GM21447 (cell line): Measurements from ENCODE around the gene PHYKPL.
"Not testable (repeated sequence)": the region's sequence is repeated elsewhere in the genome, so short reads cannot be mapped to it uniquely, and the experiment has no call there.

Experiments used
- ATAC-seq: cut with Tn5 transposase; IDR thresholded peaks from one replicate; pipeline ENCODE4 v1.9.1; 2021; ENCODE audit not compliant: unreplicated experiment

The PHYKPL gene

DNA sequence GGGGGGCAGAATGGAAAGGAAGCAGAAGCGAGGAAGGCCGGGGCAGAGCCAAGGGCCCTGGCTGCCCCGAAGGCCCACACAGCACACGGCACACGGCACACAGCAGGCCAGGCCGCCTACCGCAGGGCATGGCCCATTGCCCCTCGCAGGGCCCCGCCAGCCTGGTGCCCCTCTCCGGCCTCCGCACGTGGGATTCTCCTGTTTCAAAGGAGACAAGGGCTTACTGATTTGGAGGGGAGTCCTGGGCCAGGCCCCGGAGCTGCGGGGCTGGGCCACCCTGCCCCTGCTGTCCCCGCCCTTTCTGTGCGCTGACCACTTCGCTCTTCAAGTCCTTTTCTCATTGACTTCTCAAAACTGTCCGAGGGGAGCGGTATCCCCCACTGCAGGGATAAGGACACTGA lies 7.7 kb upstream of the PHYKPL start:
- ATAC-seq = no peak

GRCh38 chr5:178239626-178240301 lies 7.2 kb upstream of the PHYKPL start:
- ATAC-seq = not testable (repeated sequence)

DNA sequence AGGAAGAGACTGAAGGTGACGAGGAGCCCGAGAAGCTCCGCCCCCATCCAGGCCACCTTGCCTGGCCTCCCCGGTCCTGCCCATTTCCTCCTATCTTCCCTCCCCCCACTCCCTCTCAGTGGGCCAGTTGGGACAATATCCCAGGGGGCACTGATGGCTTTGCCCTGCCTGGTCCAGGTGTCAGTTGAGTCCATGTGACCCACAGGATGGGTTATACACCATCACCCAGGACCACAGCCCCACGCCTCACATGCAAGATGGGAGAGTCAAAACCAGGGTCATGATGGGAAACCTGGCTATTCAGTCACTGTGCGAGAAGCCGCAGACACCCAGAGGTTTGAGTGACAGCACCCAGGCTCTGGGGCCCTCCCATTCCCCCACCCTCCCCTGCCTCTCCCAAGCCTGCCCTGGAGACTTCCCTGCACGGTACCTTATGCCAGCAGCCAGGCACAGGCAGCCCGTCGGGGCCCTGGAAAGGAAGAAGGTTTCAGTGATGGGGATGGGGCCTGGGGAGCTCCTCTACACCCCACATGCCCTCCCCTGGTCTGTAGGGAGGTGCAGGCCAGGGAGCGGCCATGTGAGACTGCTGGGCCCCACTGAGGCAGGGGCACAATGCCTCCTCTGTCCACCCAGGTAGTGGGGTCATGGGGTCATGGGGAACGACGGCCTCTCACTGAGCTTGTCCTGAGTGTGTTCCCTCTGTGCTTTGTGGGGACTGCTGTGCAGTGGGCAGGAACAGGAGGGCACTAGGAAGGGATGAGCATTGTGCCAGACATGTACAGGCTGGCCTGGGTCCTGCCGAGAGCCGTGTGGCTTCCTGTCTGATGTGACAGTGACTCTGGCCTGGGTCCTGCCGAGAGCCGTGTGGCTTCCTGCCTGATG lies 6.3 kb upstream of the PHYKPL start:
- ATAC-seq = no peak

GRCh38 chr5:178238313-178238635 lies 5.7 kb upstream of the PHYKPL start:
- no peak for ATAC-seq

DNA sequence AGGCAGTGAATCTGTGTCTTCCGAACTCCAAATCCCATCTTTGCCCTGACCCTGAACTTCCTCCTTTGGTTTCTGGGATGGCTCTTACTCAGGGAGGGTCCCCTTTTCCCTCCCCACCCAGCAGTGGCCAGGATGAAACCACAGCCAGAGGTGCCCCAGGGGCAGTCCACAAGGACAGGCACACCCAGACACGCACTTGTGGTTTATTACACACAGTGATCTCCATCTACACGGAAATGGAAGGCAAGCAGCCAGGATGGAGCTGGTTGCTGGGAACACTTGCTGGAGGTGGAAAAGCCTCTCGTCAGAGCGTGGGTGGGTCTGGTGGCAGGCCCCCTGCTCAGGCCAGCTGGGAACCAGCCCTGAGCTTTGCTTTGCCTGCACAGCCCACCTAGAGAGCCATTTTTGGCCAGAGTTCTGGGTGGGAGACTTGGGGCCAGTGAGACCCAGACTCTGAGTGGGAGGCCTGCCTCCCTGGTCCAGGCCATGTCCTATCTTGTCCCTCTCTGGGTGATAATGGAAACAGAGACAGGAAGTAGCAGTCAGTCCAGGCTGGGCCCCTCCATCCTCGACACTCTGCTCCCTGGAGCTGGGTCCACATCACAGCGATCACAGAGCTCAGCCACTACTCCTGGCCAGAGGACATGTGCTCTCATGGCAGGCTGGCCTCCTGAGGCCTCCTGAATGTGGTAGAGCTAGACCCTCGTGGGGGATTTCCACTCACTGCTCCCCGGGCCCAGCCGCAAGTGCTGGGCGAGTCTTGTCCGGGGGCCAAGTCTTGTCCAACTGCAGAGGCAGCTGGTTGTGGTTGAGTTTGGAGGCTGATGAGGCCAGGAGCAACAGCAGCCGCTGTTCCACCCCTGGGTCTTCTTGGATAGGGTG lies 5.1 kb upstream of the PHYKPL start:
- no peak for ATAC-seq

DNA sequence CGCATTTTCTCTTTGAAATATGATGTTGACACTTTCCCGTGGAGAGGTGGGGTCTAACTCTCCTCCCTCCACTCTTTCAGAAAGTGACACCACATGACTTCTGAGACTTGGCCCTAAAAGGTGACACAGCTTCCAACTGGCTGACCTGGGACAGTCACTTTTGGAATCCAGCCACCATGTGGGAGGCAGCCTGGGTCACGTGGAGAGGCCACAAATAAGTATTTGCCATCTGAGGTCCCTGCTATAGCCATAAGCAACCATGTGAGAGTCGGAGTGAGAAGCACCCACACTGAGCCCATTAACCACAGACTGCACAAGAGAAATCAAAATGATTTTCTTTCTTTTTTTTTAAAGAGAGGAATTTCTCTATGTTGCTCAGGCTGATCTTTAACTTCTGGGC lies 4.1 kb upstream of the PHYKPL start:
- ATAC-seq = no peak

DNA sequence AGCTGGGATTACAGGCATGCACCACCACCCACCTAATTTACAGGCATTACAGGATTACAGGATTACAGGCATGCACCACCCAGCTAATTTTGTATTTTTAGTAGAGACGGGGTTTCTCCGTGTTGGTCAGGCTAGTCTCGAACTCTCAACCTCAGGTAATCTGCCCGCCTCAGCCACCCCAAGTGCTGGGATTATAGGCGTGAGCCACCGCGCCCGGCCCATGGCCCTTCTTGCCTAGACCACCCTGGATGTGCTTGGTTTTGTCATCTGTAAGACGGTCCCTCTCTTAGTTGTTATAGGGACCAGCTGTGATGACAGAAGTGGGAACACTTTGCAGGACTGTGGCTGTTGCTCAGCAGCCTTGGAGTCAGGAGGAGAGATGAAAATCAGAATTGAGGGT lies 3.5 kb upstream of the PHYKPL start:
- no peak for ATAC-seq

- ATAC-seq = no peak
Measured at GRCh38 chr5:178235588-178235974, 3.0 kb upstream of the PHYKPL start.

- no peak for ATAC-seq
Measured at GRCh38 chr5:178234750-178235587, 2.4 kb upstream of the PHYKPL start.

- ATAC-seq = no peak
Measured at GRCh38 chr5:178234121-178234749, 1.6 kb upstream of the PHYKPL start.

DNA sequence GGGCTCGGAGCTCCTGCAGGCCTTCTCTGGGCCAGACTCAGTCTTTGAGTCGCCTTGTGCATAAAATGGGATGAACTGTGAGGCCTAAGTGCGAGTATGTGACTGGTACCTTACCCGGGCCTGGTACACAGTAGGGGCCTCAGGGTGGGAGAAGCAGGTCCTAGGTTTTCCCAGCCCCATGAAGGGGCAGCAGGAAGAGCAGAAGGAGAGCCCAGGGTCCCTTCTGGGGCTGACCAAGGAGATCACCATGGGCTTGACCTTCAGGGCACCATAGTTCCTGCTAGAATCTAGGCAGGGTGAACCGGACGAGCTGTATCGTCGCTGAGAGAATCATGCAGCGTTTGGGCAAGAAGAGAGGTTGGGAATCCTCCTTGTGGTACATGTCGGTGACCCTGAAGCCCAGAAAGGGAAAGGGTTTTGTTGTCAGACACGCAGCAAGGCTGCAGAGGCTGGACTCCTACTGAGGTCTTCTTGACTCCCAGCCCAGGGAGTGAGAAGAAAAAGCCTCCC lies 373 bp upstream of the PHYKPL start:
- ATAC-seq = peak; percentile 26

DNA sequence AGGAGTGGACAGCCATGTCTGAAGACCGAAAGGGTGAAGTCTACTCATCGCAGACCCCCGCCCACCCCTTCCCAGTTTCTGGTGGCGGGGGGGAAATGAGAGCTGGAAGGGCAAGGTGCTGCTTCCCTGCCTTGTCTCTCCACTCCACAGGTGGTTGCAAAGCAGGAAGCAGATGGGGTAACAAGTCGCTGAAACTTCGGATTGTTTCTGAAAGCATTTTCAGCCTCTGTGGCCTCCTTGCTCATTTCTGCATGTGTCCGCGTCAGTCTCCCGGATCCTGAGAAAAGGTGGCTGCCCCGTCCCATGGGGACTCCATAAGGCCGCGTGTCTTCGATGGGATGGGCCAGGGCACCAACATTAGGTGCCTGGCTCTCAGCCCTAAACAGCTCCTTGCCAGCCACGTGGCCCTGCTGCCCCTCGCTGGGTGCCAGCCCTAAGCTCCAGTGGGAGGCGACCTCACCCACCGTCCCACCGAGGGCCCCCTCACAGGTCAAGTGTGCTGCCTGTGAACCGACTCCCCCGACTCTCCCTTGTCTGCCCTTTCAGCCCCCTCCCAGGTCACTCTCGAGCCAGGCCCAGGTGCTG lies 971 bp downstream of the PHYKPL start:
- no peak for ATAC-seq

DNA sequence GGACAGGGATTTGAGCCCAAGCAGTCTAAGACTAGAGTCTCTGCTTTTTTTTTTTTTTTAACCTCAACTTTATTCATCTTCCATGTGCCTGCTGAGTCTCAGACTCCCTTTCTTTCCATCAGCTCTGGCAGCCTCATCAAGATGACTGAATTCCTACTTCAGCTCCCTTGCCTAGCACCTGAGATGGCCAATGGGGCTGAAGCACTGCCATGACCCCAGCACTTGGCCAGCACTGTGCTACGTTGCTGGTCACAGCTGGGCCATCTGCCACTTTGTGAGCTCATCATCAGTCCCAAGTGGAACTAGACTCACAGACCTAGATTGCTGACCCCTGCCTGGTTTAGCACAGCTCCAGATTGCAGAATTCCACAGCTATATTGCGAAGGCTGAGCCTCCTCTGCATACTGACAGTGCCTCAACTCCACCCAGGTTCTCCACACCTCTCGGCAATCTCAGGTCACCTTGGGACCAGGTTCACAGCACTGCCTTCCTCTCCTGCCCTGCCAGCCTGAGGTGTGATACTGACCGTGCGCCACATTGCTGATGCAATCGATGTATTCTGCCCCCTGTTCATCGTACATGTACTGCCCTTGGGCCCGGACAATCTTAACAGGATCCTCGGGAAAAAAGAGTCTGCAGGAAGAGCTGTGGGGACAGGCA lies 1.6 kb downstream of the PHYKPL start:
- ATAC-seq = no peak

GRCh38 chr5:178229861-178230260 lies 2.7 kb downstream of the PHYKPL start:
- no peak for ATAC-seq

DNA sequence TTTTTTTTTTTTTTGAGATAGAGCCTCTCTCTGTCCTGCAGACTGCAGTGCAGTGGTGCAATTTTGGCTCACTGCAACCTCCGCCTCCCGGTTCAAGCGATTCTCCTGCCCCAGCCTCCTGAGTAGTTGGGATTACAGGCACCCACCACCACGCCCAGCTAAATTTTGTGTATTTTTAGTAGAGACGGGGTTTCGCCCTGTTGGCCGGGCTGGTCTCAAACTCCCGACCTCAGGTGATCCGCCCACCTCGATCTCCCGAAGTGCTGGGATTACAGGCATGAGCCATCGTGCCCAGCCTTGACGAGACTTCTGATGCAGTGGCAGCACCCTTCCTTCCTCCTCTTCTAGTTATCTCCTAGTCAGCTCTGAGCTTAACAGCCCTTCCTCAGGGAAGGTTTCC lies 3.5 kb downstream of the PHYKPL start:
- not testable (repeated sequence) for ATAC-seq

DNA sequence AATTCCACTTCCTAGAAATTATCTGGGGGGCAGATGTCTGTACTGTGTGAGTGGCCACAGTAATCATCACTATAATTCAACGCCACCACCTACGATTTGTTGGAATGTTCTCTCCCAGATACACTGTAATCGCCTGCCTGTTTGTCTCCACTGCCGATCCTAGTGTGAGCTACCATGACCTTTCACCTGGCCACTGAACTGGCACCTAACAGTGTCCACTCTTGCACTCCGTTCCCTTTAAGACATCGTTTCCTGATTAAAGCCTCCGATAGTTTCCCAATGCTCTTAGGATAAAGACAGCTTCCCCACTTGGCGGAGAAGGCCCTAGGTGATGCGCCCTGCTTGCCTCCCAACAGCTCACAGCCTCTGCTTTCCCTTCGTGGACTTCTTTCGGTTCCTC lies 4.0 kb downstream of the PHYKPL start:
- ATAC-seq = no peak

DNA sequence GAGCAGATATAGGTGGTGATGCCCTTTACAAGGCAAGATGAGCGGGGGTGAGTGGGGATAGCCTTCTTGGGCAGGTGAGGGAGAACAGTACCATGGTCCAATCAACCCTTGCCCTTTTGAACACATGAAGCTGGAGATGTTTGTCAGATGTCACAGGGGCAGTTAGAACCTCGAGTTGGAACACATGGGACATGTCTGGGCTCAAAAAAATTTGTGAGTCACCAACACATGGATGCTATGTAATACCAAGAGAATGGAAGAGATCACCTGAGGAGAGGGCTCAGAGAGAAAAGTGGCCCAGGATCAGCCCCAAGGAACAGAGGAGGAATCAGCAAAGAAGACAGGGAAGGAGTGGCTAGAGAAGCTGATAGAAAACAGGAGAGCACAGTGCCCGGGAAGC lies 4.7 kb downstream of the PHYKPL start:
- ATAC-seq = no peak

DNA sequence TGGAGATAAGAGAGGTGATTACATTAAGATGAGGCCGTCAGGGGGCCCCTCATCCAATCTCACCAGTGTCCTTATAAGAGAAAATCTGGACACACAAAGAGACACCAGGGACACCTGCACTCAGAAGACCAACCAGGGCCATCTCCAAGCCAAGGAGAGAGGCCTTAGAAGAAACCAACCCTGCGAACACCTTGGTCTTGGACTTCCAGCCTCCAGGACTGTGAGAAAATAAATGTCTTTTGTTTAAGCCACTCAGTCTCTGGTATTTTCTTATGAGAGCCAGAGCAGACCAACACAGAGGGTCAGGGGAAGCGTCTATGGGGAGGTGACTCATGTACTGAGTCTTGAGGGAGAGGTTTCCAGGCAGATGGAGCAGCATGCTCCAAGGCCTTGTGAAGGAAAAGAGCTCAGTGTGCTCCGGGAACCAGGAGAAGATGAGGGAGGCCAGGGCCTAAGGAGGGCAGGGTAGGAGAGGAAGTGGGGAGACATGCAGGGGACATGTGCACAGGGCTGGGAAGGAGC lies 5.4 kb downstream of the PHYKPL start:
- ATAC-seq = no peak

DNA sequence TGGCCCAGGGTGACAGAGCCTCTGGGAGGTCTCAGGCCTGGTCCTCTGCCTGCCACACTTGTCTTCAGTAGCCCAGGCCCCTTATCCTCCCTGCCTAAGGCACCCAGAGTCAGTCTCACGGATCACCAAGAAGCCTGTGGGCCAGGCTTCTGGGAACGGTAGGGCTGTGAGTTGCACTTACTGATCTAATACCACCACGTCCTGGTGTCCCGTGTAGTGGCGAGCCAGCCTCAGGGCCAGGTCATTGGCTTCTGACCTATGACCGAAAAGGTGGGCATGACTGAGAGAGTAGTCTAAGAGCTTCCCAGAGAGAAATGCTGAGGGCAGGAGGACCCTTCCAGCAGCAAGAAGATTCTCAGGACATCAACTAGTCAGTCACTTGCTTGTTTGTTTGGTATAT lies 7.4 kb downstream of the PHYKPL start:
- no peak for ATAC-seq
